Dendritic cell treated with granulocyte-macrophage colony-stimulating factor and Interleukin-4, amounts not matched to agents 40 ng/mL and 50 ng/mL, for 4 days (primary cell): Measurements from ENCODE around the gene STK38L.

Experiments used
- H3K27ac Mint-ChIP-seq: one replicate; pipeline ENCODE4 v1.8.0; 2022; ENCODE audit warnings: mild to moderate bottlenecking, mixed read lengths
- H3K27me3 Mint-ChIP-seq: one replicate; pipeline ENCODE4 v1.8.0; 2022; ENCODE audit warnings: mild to moderate bottlenecking, mixed read lengths
- H3K36me3 Mint-ChIP-seq: one replicate; pipeline ENCODE4 v1.8.0; 2022; ENCODE audit warnings: low read depth, mixed read lengths
- H3K4me1 Mint-ChIP-seq: one replicate; pipeline ENCODE4 v1.8.0; 2022; ENCODE audit warnings: low read depth, mixed read lengths
- H3K4me3 Mint-ChIP-seq: one replicate; pipeline ENCODE4 v1.8.0; 2022; ENCODE audit warnings: mild to moderate bottlenecking, moderate library complexity, mixed read lengths
- H3K9me3 Mint-ChIP-seq: one replicate; pipeline ENCODE4 v1.8.0; 2022; ENCODE audit warnings: mixed read lengths
- intact Hi-C: fragments of 100-400 bp; cut with micrococcal nuclease; formaldehyde crosslinking; loops from one replicate; pipeline ENCODE4 v1.15.0; 2022

Gene STK38L

GRCh38 chr12:27344246-27344645 is 100.2 kb downstream of the STK38L start:
- no peaks in the 10 kb centered on the region for H3K27me3 Mint-ChIP-seq
- no peak overlapping the region for H3K4me3 Mint-ChIP-seq
- H3K4me1 Mint-ChIP-seq = peaks cover 20% of the 10 kb centered on the region
- intact Hi-C loops = no loop called here
- H3K27ac Mint-ChIP-seq = no peak overlapping the region
- H3K9me3 Mint-ChIP-seq = no peaks in the 10 kb centered on the region
- H3K36me3 Mint-ChIP-seq = no peaks in the 10 kb centered on the region

GRCh38 chr12:27344760-27345159 is 100.7 kb downstream of the STK38L start:
- no peaks in the 10 kb centered on the region for H3K36me3 Mint-ChIP-seq
- H3K27ac Mint-ChIP-seq = no peak overlapping the region
- H3K27me3 Mint-ChIP-seq = no peaks in the 10 kb centered on the region
- no peaks in the 10 kb centered on the region for H3K9me3 Mint-ChIP-seq
- no peak overlapping the region for H3K4me3 Mint-ChIP-seq
- H3K4me1 Mint-ChIP-seq = peaks cover 20% of the 10 kb centered on the region
- intact Hi-C loops = no loop called here

GRCh38 chr12:27345376-27345775 is 101.3 kb downstream of the STK38L start:
- Mint-ChIP-seq H3K4me1 (peaks cover 19% of the 10 kb centered on the region), H3K27me3 (no peaks in the 10 kb centered on the region), H3K27ac (no peak overlapping the region), H3K9me3 (no peaks in the 10 kb centered on the region), H3K36me3 (no peaks in the 10 kb centered on the region), H3K4me3 (no peak overlapping the region)
- intact Hi-C loops = no loop called here

- Mint-ChIP-seq H3K27me3 (no peaks in the 10 kb centered on the region), H3K9me3 (no peaks in the 10 kb centered on the region), H3K4me1 (peaks cover 12% of the 10 kb centered on the region), H3K27ac (no peak overlapping the region), H3K4me3 (no peak overlapping the region), H3K36me3 (no peaks in the 10 kb centered on the region)
- intact Hi-C loops = no loop called here
Measured at GRCh38 chr12:27347779-27348178, 103.7 kb downstream of the STK38L start.

GRCh38 chr12:27351476-27351875 is 107.4 kb downstream of the STK38L start:
- H3K9me3 Mint-ChIP-seq = no peaks in the 10 kb centered on the region
- no peaks in the 10 kb centered on the region for H3K27me3 Mint-ChIP-seq
- intact Hi-C loops = no loop called here
- H3K27ac Mint-ChIP-seq = no peak overlapping the region
- no peak overlapping the region for H3K4me3 Mint-ChIP-seq
- peaks cover 16% of the 10 kb centered on the region for H3K4me1 Mint-ChIP-seq
- no peaks in the 10 kb centered on the region for H3K36me3 Mint-ChIP-seq

- no peaks in the 10 kb centered on the region for H3K36me3 Mint-ChIP-seq
- intact Hi-C loops = no loop called here
- no peak overlapping the region for H3K27ac Mint-ChIP-seq
- H3K27me3 Mint-ChIP-seq = no peaks in the 10 kb centered on the region
- no peak overlapping the region for H3K4me3 Mint-ChIP-seq
- H3K4me1 Mint-ChIP-seq = peaks cover 4% of the 10 kb centered on the region
- H3K9me3 Mint-ChIP-seq = no peaks in the 10 kb centered on the region
Measured at GRCh38 chr12:27355486-27355885, 111.4 kb downstream of the STK38L start.

GRCh38 chr12:27355979-27356378 is 111.9 kb downstream of the STK38L start:
- Mint-ChIP-seq H3K27me3 (no peaks in the 10 kb centered on the region), H3K4me1 (peaks cover 4% of the 10 kb centered on the region), H3K27ac (no peak overlapping the region), H3K36me3 (no peaks in the 10 kb centered on the region), H3K4me3 (no peak overlapping the region), H3K9me3 (no peaks in the 10 kb centered on the region)
- intact Hi-C loops = no loop called here

- peaks cover 6% of the 10 kb centered on the region for H3K4me1 Mint-ChIP-seq
- H3K9me3 Mint-ChIP-seq = no peaks in the 10 kb centered on the region
- no peaks in the 10 kb centered on the region for H3K27me3 Mint-ChIP-seq
- no peaks in the 10 kb centered on the region for H3K36me3 Mint-ChIP-seq
- intact Hi-C loops = no loop called here
- H3K4me3 Mint-ChIP-seq = no peak overlapping the region
- no peak overlapping the region for H3K27ac Mint-ChIP-seq
Measured at GRCh38 chr12:27359578-27360340, 115.7 kb downstream of the STK38L start.

- H3K36me3 Mint-ChIP-seq = no peaks in the 10 kb centered on the region
- no peaks in the 10 kb centered on the region for H3K27me3 Mint-ChIP-seq
- H3K4me3 Mint-ChIP-seq = no peak overlapping the region
- H3K4me1 Mint-ChIP-seq = peaks cover 6% of the 10 kb centered on the region
- intact Hi-C loops = no loop called here
- no peaks in the 10 kb centered on the region for H3K9me3 Mint-ChIP-seq
- H3K27ac Mint-ChIP-seq = no peak overlapping the region
Measured at GRCh38 chr12:27361372-27361771, 117.3 kb downstream of the STK38L start.

- intact Hi-C loops = no loop called here
- Mint-ChIP-seq H3K27ac (no peak overlapping the region), H3K4me3 (no peak overlapping the region), H3K27me3 (no peaks in the 10 kb centered on the region), H3K9me3 (no peaks in the 10 kb centered on the region), H3K4me1 (peaks cover 11% of the 10 kb centered on the region), H3K36me3 (peaks cover 37% of the 10 kb centered on the region)
Measured at GRCh38 chr12:27366621-27367020, 122.5 kb downstream of the STK38L start.

- Mint-ChIP-seq H3K4me3 (no peak overlapping the region), H3K27ac (no peak overlapping the region), H3K4me1 (peaks cover 6% of the 10 kb centered on the region), H3K36me3 (peaks cover 42% of the 10 kb centered on the region), H3K27me3 (no peaks in the 10 kb centered on the region), H3K9me3 (no peaks in the 10 kb centered on the region)
- intact Hi-C loops = no loop called here
Measured at GRCh38 chr12:27367078-27367477, 123.0 kb downstream of the STK38L start.
